GM19455 (cell line): ENCODE data around the gene KCNN3.
A peak's percentile ranks its signal among the peaks of the same experiment; 100 is the strongest.

Source experiments
- ATAC-seq: cut with Tn5 transposase; IDR thresholded peaks from one replicate; pipeline ENCODE4 v1.9.1; 2021; ENCODE audit not compliant: unreplicated experiment

Gene KCNN3

DNA sequence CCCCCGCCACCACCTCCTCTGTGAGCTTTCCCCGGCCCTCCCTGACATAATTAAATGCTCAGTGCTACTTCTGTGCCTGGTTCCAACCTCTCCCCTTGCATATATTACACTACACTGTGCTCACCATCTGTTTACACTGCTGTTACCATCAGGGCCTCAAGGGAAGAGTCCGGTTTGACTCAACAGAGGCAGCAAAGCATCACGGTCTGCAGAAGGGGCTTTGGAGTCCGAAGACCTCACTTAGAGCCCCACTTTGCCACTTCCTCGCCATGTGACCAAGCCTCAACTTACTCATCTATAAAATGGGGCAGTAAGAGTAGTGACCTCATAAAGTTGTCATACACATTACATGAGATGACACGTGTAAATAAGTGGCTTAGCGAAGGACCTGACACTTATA lies 27.4 kb downstream of the KCNN3 start:
- no peak for ATAC-seq

DNA sequence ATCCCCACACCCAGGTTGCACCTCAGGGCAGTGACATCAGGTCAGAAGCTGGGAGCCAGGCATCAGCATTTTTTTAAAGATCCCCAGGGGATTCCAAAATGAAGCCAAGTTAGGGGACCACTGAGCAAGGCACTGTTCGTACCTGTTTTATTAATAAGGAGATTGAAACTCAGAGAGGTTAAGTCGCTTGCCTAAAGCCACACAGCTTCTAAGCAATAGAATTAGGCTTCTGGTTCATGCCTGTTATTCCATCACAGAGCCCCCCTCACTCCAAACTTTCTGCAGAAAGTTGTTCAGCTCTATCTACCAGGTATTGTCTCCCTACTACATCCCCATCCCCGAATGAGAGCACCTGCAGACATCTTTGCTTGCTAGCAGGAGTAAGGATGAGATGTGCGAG lies 28.7 kb downstream of the KCNN3 start:
- no peak for ATAC-seq

DNA sequence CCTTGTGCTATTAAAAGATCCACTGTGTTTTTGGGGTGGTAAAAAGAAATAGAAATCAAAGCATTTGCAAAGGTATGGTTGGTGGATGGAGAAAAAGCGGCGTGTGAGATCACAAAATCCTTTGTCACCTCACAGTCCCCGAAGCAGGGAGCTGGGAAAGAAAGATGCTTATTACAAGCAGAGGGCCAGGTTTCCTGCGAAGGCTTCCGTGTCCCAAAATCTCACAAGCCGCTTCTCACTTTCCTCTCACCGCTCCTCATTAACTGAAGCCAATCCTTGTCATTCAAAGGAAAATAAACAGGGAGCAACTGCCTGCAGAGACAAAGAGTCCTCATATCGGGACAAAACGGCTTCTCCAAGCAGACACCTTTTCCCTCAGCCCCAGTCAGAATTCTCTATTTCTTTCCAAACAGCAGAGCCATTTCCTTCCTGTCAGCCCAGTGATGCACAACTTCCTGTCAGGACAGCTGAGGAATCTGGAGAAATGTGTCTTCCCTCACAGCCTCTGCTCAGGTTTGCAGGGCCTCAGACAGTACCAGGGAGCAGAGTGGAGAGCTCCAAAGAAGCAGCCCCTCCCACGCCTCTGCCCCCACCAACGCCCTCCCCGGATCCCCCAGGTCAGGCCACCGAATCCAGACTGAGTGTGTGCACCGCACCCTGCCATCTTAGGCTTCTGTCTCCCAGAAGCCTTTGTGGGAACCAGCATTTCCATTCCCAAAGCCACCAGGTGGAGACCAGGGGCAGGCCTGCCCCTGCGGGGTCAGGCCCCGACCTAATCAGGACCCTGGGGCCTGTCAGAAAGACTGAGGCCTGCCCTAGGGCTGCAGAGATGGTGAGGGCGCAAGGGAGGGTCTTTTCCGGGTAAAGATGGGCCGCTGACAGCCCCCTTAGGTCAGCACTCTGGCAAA lies 29.6 kb downstream of the KCNN3 start:
- no peak for ATAC-seq

DNA sequence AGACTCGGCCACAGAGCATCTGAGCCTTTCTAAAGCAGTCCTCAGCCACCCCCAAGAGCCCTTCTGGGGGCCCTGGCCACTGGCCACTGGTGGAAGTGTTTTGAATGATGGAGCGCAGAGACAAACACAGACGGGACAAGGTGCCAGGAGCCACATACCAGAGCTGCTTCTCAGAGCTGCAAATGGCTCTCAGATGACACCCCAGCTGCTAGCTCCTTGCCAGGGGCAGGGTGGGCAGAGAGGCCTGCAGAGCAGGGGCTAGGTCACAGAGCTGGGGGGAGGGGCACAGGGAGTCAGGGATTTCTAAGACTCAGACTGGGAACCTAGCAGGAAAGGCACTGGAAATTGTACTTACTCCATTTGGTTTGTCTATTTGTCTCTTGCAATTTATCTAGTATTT lies 30.4 kb downstream of the KCNN3 start:
- ATAC-seq: no peak

DNA sequence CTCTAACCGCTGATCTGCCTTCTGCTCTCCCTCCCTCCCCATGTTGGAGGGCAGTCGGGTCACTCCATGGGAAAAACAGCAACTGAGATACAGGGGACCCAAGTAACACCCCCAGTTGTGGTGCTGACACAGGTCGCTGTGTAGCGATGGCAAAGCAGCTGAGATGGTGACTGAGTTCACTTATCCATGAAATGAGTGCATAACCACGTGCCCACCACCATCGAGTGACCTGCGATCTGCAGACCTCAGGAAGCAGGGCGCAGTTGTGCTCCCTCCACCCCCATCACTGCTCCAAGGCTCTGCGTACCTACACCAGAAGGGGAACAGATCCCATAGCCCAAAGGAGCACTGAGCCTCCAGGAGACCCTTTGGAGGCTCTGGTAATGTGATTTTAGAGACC lies 31.1 kb downstream of the KCNN3 start:
- ATAC-seq: no peak

DNA sequence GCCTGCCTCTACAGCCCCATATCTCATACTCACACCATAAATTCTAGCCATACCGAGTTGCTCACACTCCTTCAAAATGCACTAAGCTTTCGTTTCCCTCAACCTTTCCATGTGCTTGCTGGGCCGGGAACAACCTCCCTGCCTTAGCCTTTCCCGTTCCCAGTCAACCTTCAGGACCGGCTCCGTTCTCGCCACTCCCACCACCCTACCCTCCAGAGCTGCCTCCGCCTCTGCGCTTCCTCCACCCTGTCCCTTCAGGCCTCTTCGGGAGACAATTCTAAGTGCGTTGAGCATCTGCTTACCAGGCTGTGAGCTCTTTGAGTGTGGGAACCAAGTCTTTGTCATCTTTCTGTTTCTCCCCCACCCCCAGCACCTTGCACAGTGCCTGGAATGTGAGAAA lies 31.6 kb downstream of the KCNN3 start:
- ATAC-seq: no peak

DNA sequence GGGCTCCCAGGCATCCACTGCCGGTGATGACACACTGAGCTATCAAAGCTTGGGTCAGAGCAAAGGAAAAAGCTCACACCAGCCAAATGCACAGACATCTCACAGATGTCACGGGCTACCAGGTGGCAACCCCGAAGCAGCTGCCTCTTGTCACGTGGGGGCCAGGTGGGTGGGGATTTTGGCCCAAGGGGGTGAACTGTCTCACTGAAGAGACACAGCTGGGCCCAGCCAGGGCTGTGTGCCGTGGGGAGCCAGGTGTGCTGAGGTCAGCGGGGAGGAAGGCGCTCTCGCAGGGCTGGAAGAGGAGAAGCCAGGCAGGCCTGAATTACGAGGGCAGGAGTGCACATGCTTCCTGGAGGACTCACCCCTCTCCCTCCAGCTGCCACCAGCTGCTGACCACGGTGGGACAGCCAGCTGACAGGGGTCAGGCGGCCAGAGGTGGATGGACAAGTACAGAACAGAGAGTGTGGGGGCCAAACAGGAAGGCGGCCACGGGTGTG lies 32.4 kb downstream of the KCNN3 start:
- peak; percentile 60 for ATAC-seq

DNA sequence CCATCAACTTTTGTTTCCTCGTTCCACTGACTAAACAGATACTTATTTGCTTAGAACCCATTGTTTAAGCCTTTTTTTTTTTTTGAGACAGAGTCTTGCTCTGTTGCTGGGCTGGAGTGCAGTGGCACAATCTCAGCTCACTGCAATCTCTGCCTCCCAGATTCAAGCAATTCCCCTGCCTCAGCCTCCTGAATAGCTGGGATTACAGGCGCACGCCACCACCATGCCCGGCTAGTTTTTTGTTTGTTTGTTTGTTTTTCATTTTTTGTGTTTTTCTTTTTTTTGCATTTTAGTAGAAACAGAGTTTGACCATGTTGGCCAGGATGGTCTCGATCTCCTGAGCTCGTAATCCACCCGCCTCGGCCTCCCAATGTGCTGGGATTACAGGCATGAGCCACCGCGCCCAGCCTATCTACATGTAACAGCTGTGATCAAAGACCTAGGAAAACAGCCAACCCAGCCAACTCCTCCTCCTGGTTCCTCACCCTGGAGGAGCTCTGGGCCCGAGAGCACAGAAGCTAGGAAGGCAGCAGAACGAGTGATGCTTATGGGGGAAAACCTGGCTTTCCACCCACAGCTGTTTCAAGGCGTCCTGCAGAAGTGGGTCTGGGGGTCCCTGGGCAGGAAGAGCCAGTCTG lies 32.9 kb downstream of the KCNN3 start:
- ATAC-seq: no peak

DNA sequence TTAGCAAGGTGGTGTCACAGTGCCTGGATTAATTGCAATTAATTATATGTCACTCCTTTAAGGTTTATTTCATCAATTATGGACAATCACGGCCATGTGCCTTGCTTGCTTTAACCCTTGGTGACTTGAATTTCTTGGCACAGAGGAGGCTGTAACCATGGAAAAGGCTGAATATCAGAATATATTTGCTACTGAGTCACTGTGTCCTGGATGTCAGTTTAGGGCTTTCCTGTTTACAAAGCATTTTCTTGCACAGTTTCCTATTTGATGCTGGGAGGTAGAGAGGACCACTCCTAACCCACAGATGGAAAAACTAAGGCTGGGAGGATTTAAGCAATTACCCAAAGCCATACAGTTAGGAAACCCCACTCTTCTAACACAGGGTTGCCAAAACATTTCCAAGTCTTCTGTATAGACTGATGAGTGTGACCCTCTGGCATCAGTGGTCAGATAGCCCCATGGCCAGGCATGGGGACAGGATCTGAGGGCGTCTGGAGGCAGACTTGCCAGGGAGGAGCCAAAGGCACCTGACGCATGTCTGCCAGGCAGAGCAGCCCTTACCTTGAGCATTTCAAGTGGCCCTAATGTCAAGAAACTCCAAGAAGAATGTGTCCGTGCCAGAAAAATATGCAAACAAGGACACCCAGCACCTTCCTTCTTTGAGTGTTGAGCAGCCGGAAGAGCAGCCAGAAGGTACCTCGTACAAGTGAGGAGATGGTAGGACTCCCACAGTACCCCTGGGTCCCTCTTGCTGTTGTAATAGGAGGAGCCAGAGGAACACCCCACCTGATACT lies 34.4 kb downstream of the KCNN3 start:
- no peak for ATAC-seq

DNA sequence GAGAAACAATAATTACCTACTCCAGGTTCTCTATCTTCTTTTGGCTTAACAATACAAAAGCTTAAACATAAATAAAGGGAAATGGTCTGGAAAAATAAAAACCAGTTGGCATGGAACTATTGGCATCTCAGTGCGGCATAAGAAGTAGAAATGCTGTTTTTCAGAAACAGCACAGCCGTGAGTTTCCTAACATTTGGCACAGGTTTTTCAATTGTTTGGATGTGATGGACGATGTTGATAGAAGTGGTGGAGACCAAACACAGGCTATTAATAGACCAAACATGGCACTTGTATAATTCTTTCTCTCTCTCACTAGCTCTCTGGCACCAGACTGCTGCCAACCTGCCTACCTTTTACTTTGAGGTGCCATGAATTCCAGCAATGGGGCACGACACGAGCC lies 36.2 kb downstream of the KCNN3 start:
- ATAC-seq: no peak

DNA sequence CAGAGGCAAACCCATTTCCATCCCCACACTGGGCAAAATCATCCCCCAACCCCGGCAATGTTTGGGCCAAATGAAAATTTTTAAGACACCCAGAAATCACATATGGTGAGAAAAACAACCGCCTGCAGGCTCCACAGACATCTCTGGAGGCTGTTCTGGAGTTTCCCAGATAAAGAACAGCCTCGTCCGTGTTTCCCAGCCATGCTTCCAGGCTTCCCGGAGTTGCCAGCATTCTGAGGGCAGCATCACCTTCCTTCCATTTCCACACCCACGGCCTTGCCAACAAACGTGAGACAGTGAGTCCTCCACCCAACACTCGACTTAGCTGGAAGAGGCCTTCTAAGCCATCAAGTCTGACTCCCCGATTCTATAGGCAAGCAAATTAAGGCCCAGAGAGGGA lies 36.9 kb downstream of the KCNN3 start:
- ATAC-seq: no peak

DNA sequence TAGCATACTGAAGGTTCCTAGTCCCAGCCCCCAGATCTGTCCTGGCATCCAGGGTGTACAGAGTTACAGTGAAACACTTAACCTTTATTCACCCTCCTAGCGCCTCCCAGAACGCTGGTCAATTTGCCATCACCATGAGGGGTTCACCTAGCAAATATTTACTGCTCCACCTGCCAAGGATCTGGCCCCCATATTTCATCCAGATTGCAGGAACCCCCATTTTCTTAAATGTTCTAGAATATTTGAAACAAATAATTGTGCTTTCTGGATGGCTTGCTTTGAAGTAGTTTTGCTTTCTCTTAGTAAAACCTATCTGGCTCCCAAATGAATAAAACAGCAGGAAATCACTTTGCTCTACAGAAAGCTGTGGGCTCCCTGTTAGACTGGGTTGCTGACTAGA lies 37.7 kb downstream of the KCNN3 start:
- ATAC-seq: no peak

DNA sequence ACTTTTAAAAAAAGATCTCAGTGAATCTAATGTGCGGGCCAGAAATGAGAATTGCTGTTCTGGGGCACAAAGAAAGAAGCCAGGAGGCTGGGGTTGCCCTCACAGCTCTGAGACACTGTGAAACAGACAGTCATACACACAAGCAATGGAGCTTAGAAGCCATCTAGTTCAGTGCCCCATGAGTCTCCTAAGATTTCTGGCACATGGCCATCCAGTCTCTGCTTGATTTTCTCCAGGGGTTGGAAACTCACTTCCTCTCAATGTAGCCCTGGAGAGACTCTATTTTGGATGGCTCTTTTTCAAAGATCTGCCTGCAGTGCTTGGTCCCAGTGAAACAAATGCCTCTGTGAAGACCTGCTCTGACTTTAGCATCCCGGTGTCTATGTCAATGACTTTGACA lies 38.6 kb downstream of the KCNN3 start:
- ATAC-seq: no peak

DNA sequence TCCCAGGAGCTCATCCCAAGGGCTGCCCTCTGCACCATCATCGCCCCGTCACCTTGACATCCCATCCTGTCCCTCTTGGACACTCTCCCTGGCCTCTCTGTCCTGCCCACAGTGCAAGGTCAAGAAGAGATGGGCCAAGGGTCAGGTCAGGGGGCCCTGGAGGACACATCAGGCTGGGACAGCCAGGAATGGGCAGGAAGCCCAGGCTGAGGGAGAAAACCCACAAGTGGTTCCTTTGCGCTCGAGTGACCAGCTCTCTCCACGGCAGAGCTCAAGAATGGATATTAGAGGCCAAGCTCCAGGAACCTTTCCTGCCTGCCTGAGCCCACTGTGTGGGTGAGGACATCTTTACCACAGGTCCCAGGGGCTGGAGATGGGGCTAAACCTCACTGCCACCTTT lies 41.0 kb downstream of the KCNN3 start:
- no peak for ATAC-seq

DNA sequence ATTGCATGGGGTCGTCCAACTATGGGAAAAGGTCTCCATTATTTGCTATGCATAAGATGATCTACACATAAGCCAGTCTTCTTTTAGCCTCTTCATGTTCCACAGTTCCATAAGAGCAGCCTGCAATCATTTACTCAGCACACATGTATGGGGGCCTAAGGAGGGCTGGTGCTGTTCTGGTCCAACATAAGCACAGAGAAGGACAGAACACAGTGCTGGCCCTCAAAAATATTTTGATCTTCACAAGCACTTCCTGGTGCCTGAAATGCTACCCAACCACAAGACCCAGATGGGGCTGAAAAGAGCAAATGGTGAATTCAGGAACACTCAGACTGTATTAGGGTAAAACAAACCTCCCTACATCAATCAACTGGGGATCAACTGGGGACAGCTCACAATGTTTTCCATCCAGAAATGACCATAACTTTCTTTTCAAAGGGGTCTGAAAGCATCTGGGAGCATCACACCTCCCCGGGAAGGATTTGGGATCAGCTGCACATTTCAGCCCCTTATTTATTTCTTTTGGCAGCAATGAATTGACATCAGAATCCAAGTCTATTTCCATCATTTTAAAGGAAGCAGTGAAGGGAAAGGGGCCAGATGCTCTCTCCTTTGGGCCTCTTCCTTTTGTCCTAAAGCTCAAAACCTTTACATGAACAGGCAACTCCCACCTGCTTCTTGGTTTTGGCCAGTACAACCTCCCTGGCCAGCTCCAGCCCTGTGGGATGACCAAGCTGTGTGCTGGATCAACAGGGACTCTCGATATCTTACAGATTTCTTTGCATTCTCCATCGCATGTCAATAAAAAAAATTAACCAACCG lies 45.7 kb downstream of the KCNN3 start:
- ATAC-seq: no peak

DNA sequence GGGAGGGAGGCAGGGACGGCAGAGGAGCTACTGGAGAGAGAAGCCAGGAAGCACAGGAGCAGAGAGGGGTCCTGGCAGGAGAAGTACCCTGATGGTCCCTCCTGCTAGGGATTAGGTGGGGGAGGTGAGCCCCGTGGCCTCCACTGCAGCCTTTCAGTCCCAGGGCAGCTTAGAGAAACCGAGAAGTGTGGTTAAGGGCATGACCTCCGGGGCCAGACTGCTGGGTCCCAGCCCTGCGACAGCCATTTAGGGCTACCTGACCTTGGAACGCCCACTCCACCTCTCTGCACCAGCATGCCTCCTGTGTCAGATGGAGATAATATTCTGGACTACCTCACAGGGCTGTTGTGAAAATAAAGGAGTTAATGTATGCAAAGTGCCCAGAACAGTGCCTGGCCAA lies 47.4 kb downstream of the KCNN3 start:
- no peak for ATAC-seq

DNA sequence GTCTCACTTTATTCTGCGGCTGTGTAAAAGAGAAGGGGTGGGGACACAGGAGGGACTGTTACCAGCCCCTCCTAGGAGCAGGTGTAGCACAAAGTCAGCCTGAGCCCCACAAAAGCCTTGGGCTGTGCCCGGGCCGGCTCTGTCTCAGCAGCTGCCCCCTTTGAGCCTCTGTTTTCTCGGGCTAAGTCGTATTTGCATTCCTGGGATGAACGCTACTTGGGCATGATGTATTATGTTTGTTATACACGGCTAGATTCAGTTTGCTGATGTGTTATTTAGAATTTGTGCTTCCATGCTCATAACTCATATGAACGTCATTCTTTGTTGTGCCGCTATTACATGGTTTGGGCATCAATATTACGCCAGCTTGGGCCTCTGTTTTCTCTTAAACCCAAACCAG lies 47.8 kb downstream of the KCNN3 start:
- ATAC-seq: no peak

DNA sequence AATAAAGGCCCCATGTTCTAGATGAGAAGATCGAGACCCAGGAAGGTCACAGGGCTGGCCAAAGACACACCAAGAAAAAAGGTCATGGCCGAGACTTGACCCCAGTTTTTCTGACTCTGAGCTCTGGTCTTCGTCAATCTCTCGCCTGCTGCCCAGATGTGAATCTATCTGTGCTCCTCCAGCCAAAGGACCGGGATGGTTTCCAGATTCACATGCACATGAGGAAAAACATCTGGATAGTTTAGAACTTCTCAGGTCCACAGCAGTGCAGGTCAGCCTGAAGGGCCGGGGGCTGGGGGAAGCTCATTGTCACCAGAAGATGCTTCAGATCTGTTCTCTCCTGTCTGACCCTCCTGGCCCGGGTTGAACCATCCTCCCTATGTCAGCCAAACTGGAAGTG lies 49.0 kb downstream of the KCNN3 start:
- no peak for ATAC-seq

DNA sequence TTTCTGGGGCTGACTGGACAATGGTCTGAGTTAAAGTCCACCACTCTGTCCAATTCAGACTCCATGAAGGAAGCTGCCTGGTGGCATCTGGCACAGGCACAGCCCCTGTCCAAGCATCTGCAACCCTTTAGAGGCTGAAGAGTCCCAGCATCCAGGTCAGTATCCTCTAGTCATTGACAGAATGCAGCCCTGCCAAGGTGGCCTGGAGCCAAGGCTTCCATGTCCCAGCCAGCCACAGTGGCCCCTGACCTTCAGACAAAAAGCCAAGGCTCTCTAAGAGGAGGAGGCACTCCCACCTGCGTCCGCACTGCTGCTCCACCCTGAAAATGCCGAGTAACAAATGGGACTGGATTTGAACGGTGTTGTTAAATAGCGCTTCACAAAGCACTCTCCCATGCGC lies 49.4 kb downstream of the KCNN3 start:
- ATAC-seq: no peak

DNA sequence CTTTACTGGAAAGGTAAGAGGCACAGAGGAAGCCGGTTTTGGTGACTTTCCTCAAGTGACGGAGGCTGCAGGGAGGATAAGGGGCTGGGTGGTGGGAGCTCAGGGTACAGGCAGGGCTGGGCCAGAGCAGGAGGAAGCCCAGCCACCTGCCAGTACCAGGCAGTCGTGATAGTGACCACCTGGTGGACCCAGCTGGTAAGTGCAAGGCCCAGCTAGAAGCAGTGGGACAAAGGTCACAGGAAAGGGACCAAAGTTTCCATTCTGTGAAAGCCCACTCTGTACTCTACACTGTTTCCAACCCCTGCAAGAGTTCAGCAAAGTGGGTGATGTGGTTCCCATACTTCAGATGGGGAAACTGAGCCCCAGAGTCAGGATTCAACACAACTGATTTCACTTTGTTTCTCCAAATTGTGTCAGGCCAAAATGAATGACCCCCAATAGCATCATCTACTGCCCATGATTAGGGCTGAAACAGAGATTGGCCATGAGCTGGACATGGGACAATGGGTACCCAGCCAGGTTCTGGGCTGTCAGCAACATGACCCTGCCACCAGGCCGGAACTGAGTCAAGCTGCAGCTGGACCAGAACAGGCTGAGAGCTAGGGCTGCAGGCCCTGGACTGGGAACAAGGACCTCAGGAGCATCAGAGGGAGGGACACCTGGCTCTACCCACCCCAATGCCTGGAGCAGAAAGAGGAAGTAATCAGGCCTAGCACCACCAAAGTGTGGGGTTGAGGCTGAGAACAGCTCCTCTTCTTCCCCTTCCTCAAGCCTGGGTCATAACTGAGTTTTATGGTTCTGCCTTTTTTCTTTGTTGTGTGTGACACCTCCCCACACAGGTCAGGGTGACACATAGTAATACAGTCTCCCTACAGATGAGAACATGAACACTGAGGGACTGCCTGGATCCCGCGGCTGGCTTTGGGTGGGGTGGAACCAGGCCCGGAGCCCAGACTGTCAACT lies 50.2 kb downstream of the KCNN3 start:
- no peak for ATAC-seq
